Cardiac fibroblast (primary cell): ENCODE results near the gene RNF183.
"Not testable (repeated sequence)": the region's sequence is repeated elsewhere in the genome, so short reads cannot be mapped to it uniquely, and the experiment has no call there.

Experiments
- DNase-seq, 2 donors: peaks; one replicate each; pipeline versions ENCODE4 v3.0.0 to v3.0.0-alpha.2; 2010; ENCODE audit warnings: low read depth in 2 of 2
- H3K4me3 ChIP-seq, 2 donors: replicated peaks in 1 of 2; 1 replicate in 1 of 2; 2 replicates in 1 of 2; pipeline ENCODE4 v1.5.1; 2011; ENCODE audit warnings: low read depth in 2 of 2, low read length in 2 of 2, mild to moderate bottlenecking in 2 of 2, moderate library complexity in 1 of 2
- CTCF ChIP-seq: IDR thresholded peaks from one replicate; pipeline ENCODE4 v1.5.1; 2011; ENCODE audit warnings: low read depth, mild to moderate bottlenecking, low read length, inconsistent platforms

Gene RNF183

GRCh38 chr9:113254991-113255390 is 48.2 kb downstream of the RNF183 start:
- TF ChIP-seq CTCF: no peak
- H3K4me3 ChIP-seq: no peak overlapping the region
- no peak for DNase-seq

GRCh38 chr9:113250807-113251206 is 52.4 kb downstream of the RNF183 start:
- H3K4me3 ChIP-seq: no peak overlapping the region
- no peak for DNase-seq
- TF ChIP-seq CTCF: no peak

- H3K4me3 ChIP-seq, DNase-seq: not testable (repeated sequence)
Measured at GRCh38 chr9:113249661-113250060, 53.5 kb downstream of the RNF183 start.

- no peak overlapping the region for H3K4me3 ChIP-seq
- no peak for DNase-seq
- no peak for TF ChIP-seq CTCF
Measured at GRCh38 chr9:113247640-113248039, 55.5 kb downstream of the RNF183 start.
